DOHH2 (cell line): ENCODE data around the gene CIT.

Source experiments
- H3F3A ChIP-seq: fragments of 200-600 bp; sonication (generic), shearing (Covaris generic); 2 replicates; pipeline ENCODE4 v1.6.0; 2016; ENCODE audit warnings: antibody characterized with exemption, mild to moderate bottlenecking; ENCODE audit not compliant: control insufficient read depth, insufficient read depth
- H3K27ac ChIP-seq: fragments of 200-600 bp; sonication (generic); 2 replicates; pipeline ENCODE4 v1.5.1; 2014; ENCODE audit warnings: low read depth, mild to moderate bottlenecking, low read length, moderate library complexity
- H3K27me3 ChIP-seq: fragments of 200-600 bp; sonication (generic); 2 replicates; pipeline ENCODE4 v1.6.1; 2014; ENCODE audit warnings: mild to moderate bottlenecking, low read length, mixed read lengths; ENCODE audit not compliant: control insufficient read depth
- H3K36me3 ChIP-seq: fragments of 200-600 bp; sonication (generic); 2 replicates; pipeline ENCODE4 v1.6.1; 2014; ENCODE audit warnings: mild to moderate bottlenecking, low read length, moderate library complexity, mixed read lengths; ENCODE audit not compliant: control insufficient read depth
- H3K4me1 ChIP-seq: fragments of 200-600 bp; sonication (generic); 2 replicates; pipeline ENCODE4 v1.6.1; 2014; ENCODE audit warnings: mild to moderate bottlenecking, low read length, mixed read lengths; ENCODE audit not compliant: control insufficient read depth
- H3K4me2 ChIP-seq: fragments of 200-600 bp; sonication (generic); 2 replicates; pipeline ENCODE4 v1.6.0; 2014; ENCODE audit warnings: mild to moderate bottlenecking, low read length, moderate library complexity
- H3K4me3 ChIP-seq: fragments of 200-600 bp; sonication (generic); 2 replicates; pipeline ENCODE4 v1.5.1; 2014; ENCODE audit warnings: mild to moderate bottlenecking, low read length, mixed read lengths
- H3K79me2 ChIP-seq: fragments of 200-600 bp; sonication (generic); 2 replicates; pipeline ENCODE4 v1.6.1; 2014; ENCODE audit warnings: mild to moderate bottlenecking, low read length, mixed read lengths; ENCODE audit not compliant: control insufficient read depth
- H3K9me2 ChIP-seq: fragments of 200-600 bp; sonication (generic); replicated peaks from 2 replicates; pipeline ENCODE4 v1.6.1; 2014; ENCODE audit warnings: mild to moderate bottlenecking, low read length, mixed read lengths; ENCODE audit not compliant: control insufficient read depth
- H3K9me3 ChIP-seq: fragments of 200-600 bp; sonication (generic); 2 replicates; pipeline ENCODE4 v1.6.1; 2014; ENCODE audit warnings: antibody characterized with exemption, low read length, mixed read lengths; ENCODE audit not compliant: control insufficient read depth, insufficient read depth
- H4K20me1 ChIP-seq: fragments of 200-600 bp; sonication (generic); 2 replicates; pipeline ENCODE4 v1.6.0; 2014; ENCODE audit warnings: low read depth, mild to moderate bottlenecking, antibody characterized with exemption, low read length, moderate library complexity; ENCODE audit not compliant: control insufficient read depth, insufficient read depth
- CTCF ChIP-seq: fragments of 200-600 bp; sonication (generic); IDR thresholded peaks from one replicate; pipeline ENCODE4 v1.5.1; 2014; ENCODE audit warnings: antibody characterized with exemption, mild to moderate bottlenecking, low read depth, low read length; ENCODE audit not compliant: poor library complexity, severe bottlenecking
- EZH2phosphoT487 ChIP-seq: fragments of 200-600 bp; sonication (generic); IDR thresholded peaks from 2 replicates; pipeline ENCODE4 v1.6.1; 2017; ENCODE audit warnings: borderline replicate concordance, mild to moderate bottlenecking, antibody characterized with exemption, low read length, moderate library complexity, mixed read lengths

CIT gene

DNA sequence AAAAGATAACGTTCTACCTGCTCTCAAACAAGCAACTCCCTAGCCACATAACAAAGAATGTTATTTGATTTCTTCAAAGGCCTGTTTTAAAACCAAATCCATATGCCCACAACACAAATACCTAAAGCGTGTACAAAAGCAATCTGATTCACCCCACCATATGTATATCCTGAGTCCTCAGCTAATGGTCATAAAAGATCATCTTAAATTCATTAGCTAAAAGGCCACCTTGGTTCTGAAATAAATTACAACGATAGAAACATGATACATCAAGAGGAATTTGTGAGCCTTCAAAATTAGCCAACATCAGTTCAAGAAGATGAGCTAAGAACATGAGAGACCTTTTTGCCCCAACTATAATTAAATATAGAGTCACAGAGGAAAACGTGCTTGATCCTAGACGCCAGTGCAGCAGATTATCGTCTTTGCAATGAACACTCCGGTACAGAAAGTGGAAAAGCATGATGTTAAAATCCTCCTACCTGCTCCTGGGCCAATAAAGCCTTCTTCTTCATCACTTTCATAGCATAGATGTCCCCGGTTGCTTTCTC lies 20.0 kb downstream of the CIT start:
- Histone ChIP-seq H3K4me1 (no peaks in the 10 kb centered on the region), H3F3A (no peaks in the 10 kb centered on the region), H4K20me1 (0 out of 2 replicates have a peak, but pooled peaks cover 2% of the 10 kb centered on the region), H3K4me2 (no peak overlapping the region), H3K9me3 (no peaks in the 10 kb centered on the region), H3K4me3 (no peak overlapping the region), H3K36me3 (peaks cover 66% of the 10 kb centered on the region), H3K9me2 (no peaks in the 10 kb centered on the region), H3K27ac (no peak overlapping the region), H3K79me2 (peaks cover 39% of the 10 kb centered on the region), H3K27me3 (no peaks in the 10 kb centered on the region)
- no peak for TF ChIP-seq CTCF
- TF ChIP-seq EZH2phosphoT487, result no peak

DNA sequence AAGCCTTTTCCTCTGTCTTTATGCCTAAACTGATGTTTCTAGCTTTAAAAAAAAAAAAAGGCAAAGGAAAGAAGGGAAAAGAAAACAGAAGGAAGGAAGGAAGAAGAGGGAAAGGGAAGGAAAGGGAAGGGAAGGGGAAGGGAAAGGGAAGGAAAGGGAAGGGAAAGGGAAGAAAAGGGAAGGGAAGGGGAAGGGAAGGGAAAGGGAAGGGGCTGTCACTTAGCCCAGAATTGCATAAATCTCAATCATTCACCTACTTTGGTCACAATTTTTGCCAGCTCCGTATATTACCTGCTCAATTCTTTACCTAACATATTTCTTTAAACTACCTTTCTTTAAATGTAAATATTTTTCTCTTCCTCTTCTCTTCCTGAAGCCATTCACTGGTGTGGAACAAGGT lies 26.8 kb downstream of the CIT start:
- Histone ChIP-seq H3K9me2 (no peaks in the 10 kb centered on the region), H3K79me2 (peaks cover 25% of the 10 kb centered on the region), H3F3A (no peaks in the 10 kb centered on the region), H3K4me3 (no peak overlapping the region), H3K36me3 (peaks cover 60% of the 10 kb centered on the region), H3K4me2 (no peak overlapping the region), H3K4me1 (no peaks in the 10 kb centered on the region), H3K9me3 (no peaks in the 10 kb centered on the region), H4K20me1 (no peaks in the 10 kb centered on the region), H3K27ac (no peak overlapping the region), H3K27me3 (no peaks in the 10 kb centered on the region)
- TF ChIP-seq EZH2phosphoT487, result no peak
- TF ChIP-seq CTCF, result no peak

- Histone ChIP-seq H3K4me1 (no peaks in the 10 kb centered on the region), H3K79me2 (peaks cover 21% of the 10 kb centered on the region), H3K36me3 (peaks cover 77% of the 10 kb centered on the region), H3K27ac (no peak overlapping the region), H3K4me3 (no peak overlapping the region), H3F3A (no peaks in the 10 kb centered on the region), H3K9me3 (no peaks in the 10 kb centered on the region), H4K20me1 (no peaks in the 10 kb centered on the region), H3K9me2 (no peaks in the 10 kb centered on the region), H3K27me3 (no peaks in the 10 kb centered on the region), H3K4me2 (no peak overlapping the region)
- TF ChIP-seq EZH2phosphoT487 (no peak), CTCF (no peak)
These were observed 34.0 kb downstream of the CIT start for GRCh38 chr12:119843100-119843499.
